Measurements from ENCODE around the gene RPIA. TPM values are rescaled to one million over a fixed set of nuclear protein-coding genes. Genes with fewer than 3 reads are reported as not detected.

Gene RPIA
- total RNA-seq, 4 donors from 2014 or later: 16.3 to 28.1 (median 16.6) TPM

DNA sequence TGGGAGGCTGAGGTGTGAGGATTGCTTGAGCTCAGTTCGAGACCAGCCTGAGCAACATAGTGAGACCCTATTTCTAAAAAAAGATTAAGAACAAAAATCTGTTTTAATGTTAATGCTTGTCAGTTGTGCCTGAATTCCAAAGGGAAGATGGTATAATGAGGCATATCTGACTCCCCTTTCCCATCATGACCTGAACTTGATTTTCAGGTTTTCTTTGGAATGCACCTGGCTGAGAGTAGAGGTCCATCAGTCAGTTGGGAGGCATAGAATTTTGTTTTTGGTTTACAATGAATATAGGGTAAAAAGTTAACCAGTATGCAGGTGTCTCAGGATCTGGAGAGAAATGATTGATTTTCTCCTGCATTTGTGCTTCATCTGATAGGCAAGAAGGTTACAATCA, 20.4 kb downstream of the RPIA start:
- H3K36me3 ChIP-seq: no peaks in the 10 kb centered on the region
- H3K4me3 ChIP-seq: no peak overlapping the region
- no peaks in the 10 kb centered on the region for H3K27me3 ChIP-seq
- H3K9me3 ChIP-seq: no peaks in the 10 kb centered on the region
- no peak overlapping the region for H3K27ac ChIP-seq
- no peak for TF ChIP-seq POLR2A (IDR thresholded peaks at IDR 0.05)
- TF ChIP-seq, protein P1, sequence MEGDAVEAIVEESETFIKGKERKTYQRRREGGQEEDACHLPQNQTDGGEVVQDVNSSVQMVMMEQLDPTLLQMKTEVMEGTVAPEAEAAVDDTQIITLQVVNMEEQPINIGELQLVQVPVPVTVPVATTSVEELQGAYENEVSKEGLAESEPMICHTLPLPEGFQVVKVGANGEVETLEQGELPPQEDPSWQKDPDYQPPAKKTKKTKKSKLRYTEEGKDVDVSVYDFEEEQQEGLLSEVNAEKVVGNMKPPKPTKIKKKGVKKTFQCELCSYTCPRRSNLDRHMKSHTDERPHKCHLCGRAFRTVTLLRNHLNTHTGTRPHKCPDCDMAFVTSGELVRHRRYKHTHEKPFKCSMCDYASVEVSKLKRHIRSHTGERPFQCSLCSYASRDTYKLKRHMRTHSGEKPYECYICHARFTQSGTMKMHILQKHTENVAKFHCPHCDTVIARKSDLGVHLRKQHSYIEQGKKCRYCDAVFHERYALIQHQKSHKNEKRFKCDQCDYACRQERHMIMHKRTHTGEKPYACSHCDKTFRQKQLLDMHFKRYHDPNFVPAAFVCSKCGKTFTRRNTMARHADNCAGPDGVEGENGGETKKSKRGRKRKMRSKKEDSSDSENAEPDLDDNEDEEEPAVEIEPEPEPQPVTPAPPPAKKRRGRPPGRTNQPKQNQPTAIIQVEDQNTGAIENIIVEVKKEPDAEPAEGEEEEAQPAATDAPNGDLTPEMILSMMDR (IDR thresholded peaks at IDR 0.05): no peak
- DNase-seq: no peak
- H3K4me1 ChIP-seq: no peaks in the 10 kb centered on the region

DNA sequence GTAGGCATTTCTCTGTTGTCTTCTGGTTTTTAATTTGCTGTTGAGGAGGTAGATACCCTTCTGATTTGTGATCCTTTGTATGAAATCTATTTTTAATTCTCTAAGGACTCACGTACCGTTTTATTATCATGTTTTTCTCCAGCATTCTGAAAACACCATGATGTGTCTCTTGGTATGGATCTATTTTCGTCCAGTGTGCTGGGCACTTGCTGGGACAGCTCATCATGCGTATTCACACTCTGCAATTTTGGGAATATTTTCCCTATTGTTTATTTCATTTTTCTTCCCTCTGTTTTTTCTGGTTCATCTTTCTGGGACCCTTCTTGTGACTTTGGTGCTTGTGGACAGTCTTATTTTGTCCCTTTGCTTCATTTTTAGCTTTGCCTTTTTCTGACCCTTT, 21.9 kb downstream of the RPIA start:
- Histone ChIP-seq H3K36me3 (no peaks in the 10 kb centered on the region), H3K4me1 (no peaks in the 10 kb centered on the region), H3K27me3 (no peaks in the 10 kb centered on the region), H3K4me3 (no peak overlapping the region), H3K27ac (no peak overlapping the region), H3K9me3 (peaks cover 0 to 2% (median 0%) of the 10 kb centered on the region in 4 donors)
- TF ChIP-seq, protein P1 (IDR thresholded peaks at IDR 0.05): no peak
- no peak for TF ChIP-seq POLR2A (IDR thresholded peaks at IDR 0.05)
- no peak for DNase-seq

DNA sequence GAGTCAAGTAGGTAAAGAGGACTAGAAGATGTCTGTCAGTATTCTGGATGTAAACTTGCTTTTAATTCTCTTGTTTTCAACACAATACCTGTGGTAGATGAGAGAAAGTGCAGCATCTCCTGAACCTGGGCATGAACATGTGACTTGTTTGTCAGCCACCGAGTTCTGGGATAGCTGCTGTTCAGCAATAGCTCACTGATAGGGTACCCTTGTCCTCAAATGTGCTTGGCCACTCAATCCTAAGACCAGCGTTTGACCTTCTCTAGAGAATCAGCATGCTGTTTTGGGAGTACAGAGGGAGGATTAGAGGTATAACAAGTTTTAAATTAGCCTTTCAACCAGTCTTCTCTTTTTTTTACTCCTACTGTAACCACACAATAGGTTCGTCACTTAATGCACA, 23.2 kb downstream of the RPIA start:
- Histone ChIP-seq H3K4me1 (no peaks in the 10 kb centered on the region), H3K27ac (no peak overlapping the region), H3K9me3 (peaks cover 0 to 2% (median 0%) of the 10 kb centered on the region in 4 donors), H3K4me3 (no peak overlapping the region), H3K36me3 (no peaks in the 10 kb centered on the region), H3K27me3 (no peaks in the 10 kb centered on the region)
- no peak for TF ChIP-seq POLR2A (IDR thresholded peaks at IDR 0.05)
- TF ChIP-seq, protein P1 (IDR thresholded peaks at IDR 0.05): no peak
- DNase-seq: no peak

DNA sequence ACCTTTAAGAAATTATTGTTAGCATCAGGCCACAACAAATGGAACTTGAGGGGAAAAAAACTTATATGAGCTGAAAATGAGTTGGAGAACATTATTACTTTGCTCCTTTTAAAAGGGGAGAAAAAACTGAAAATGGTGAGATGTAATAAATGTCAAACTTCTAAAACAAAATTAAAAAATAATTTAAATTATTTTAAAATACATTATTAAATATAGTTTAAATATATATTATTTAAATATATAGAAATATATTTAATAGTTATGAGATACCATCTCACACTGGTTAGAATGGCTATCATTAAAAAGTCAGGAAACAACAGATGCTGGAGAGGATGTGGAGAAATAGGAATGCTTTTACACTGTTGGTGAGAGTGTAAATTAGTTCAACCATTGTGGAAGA, 28.9 kb downstream of the RPIA start:
- TF ChIP-seq, protein P1 (IDR thresholded peaks at IDR 0.05): no peak
- TF ChIP-seq POLR2A (IDR thresholded peaks at IDR 0.05): no peak
- Histone ChIP-seq H3K27ac (no peak overlapping the region), H3K4me3 (no peak overlapping the region), H3K36me3 (no peaks in the 10 kb centered on the region), H3K27me3 (no peaks in the 10 kb centered on the region), H3K4me1 (no peaks in the 10 kb centered on the region), H3K9me3 (peaks cover 0 to 2% (median 0%) of the 10 kb centered on the region in 4 donors)
- no peak for DNase-seq

DNA sequence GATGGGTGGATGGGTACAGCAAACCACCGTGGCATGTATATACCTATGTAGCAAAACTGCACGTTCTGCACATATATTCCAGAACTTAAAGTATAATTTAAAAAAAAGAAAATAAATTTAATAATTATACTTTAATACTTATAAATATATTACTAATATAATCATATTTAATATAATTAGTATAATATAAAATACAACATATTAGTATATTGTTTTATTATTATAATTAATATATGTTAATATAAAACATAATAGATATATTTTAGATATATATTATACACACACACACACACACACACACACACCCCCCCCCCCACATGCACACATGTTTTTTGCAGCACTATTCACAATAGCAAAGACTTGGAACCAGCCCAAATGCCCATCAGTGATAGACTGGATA, 29.8 kb downstream of the RPIA start:
- Histone ChIP-seq H3K4me3 (no peak overlapping the region), H3K27me3 (no peaks in the 10 kb centered on the region), H3K36me3 (no peaks in the 10 kb centered on the region), H3K27ac (no peak overlapping the region), H3K9me3 (peaks cover 0 to 2% (median 0%) of the 10 kb centered on the region in 4 donors), H3K4me1 (no peaks in the 10 kb centered on the region)
- DNase-seq: no peak
- TF ChIP-seq POLR2A (IDR thresholded peaks at IDR 0.05): no peak
- TF ChIP-seq, protein P1 (IDR thresholded peaks at IDR 0.05): no peak

Measured in Peyer's patch (tissue), 4 donors.